Glutamatergic neuron (in vitro differentiated cells): ENCODE results near the gene GJD4. TPM values are rescaled to one million over a fixed set of nuclear protein-coding genes. Genes with fewer than 3 reads are reported as not detected.

Experiments
- DNase-seq: peaks from one replicate; pipeline ENCODE4 v3.0.0; 2022
- H3K27ac Mint-ChIP-seq: one replicate; pipeline ENCODE4 v1.8.0; 2020; ENCODE audit warnings: mild to moderate bottlenecking, mixed read lengths, inconsistent platforms; ENCODE audit not compliant: unreplicated experiment
- H3K27me3 Mint-ChIP-seq: one replicate; pipeline ENCODE4 v1.8.0; 2020; ENCODE audit warnings: mild to moderate bottlenecking, moderate library complexity, mixed read lengths, inconsistent platforms; ENCODE audit not compliant: unreplicated experiment
- H3K36me3 Mint-ChIP-seq: one replicate; pipeline ENCODE4 v1.8.0; 2020; ENCODE audit warnings: mild to moderate bottlenecking, mixed read lengths, inconsistent platforms; ENCODE audit not compliant: unreplicated experiment
- H3K4me1 Mint-ChIP-seq: one replicate; pipeline ENCODE4 v1.8.0; 2020; ENCODE audit warnings: mild to moderate bottlenecking, low read depth, mixed read lengths, inconsistent platforms; ENCODE audit not compliant: unreplicated experiment
- H3K4me3 Mint-ChIP-seq: one replicate; pipeline ENCODE4 v1.8.0; 2020; ENCODE audit warnings: mild to moderate bottlenecking, mixed read lengths, inconsistent platforms; ENCODE audit not compliant: unreplicated experiment
- H3K9me3 Mint-ChIP-seq: one replicate; pipeline ENCODE4 v1.8.0; 2020; ENCODE audit warnings: mild to moderate bottlenecking, moderate library complexity, mixed read lengths, inconsistent platforms; ENCODE audit not compliant: unreplicated experiment
- total RNA-seq: library from RNA; stranded (reverse); fragmentation: NEBNext Ultra II Directional; extraction: Animal tissue kit (Norgen Biotek cat#: 25700); gene quantifications from one replicate; pipeline ENCODE4 v1.2.1, GENCODE V29; 2021; ENCODE audit not compliant: unreplicated experiment
- TF ChIP-seq, protein P1 (sequence below): fragments of 200-600 bp; sonication (generic); IDR thresholded peaks from one replicate; pipeline ENCODE4 v1.5.0; 2021; ENCODE audit not compliant: partially characterized antibody, unreplicated experiment

The GJD4 gene
- total RNA-seq, 1 donor from 2014 or later: not detected

DNA sequence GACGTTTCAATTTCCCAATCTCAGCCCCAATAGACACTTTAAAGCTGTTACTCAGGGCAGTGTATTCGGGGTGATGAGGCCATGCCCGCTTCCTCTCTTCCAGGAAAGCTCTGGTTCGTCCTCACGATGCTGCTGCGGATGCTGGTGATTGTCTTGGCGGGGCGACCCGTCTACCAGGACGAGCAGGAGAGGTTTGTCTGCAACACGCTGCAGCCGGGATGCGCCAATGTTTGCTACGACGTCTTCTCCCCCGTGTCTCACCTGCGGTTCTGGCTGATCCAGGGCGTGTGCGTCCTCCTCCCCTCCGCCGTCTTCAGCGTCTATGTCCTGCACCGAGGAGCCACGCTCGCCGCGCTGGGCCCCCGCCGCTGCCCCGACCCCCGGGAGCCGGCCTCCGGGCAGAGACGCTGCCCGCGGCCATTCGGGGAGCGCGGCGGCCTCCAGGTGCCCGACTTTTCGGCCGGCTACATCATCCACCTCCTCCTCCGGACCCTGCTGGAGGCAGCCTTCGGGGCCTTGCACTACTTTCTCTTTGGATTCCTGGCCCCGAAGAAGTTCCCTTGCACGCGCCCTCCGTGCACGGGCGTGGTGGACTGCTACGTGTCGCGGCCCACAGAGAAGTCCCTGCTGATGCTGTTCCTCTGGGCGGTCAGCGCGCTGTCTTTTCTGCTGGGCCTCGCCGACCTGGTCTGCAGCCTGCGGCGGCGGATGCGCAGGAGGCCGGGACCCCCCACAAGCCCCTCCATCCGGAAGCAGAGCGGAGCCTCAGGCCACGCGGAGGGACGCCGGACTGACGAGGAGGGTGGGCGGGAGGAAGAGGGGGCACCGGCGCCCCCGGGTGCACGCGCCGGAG lies 2.6 kb downstream of the GJD4 start:
- DNase-seq: no peak
- H3K4me3 Mint-ChIP-seq: no peak overlapping the region
- peaks cover 8% of the 10 kb centered on the region for H3K27me3 Mint-ChIP-seq
- no peaks in the 10 kb centered on the region for H3K4me1 Mint-ChIP-seq
- peaks cover 10% of the 10 kb centered on the region for H3K36me3 Mint-ChIP-seq
- H3K9me3 Mint-ChIP-seq: peaks cover 13% of the 10 kb centered on the region
- no peak overlapping the region for H3K27ac Mint-ChIP-seq
- TF ChIP-seq, protein P1, sequence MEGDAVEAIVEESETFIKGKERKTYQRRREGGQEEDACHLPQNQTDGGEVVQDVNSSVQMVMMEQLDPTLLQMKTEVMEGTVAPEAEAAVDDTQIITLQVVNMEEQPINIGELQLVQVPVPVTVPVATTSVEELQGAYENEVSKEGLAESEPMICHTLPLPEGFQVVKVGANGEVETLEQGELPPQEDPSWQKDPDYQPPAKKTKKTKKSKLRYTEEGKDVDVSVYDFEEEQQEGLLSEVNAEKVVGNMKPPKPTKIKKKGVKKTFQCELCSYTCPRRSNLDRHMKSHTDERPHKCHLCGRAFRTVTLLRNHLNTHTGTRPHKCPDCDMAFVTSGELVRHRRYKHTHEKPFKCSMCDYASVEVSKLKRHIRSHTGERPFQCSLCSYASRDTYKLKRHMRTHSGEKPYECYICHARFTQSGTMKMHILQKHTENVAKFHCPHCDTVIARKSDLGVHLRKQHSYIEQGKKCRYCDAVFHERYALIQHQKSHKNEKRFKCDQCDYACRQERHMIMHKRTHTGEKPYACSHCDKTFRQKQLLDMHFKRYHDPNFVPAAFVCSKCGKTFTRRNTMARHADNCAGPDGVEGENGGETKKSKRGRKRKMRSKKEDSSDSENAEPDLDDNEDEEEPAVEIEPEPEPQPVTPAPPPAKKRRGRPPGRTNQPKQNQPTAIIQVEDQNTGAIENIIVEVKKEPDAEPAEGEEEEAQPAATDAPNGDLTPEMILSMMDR: no peak

DNA sequence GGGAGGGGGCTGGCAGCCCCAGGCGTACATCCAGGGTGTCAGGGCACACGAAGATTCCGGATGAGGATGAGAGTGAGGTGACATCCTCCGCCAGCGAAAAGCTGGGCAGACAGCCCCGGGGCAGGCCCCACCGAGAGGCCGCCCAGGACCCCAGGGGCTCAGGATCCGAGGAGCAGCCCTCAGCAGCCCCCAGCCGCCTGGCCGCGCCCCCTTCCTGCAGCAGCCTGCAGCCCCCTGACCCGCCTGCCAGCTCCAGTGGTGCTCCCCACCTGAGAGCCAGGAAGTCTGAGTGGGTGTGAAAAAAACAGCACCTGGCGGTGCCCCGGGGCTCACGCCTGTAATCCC lies 3.2 kb downstream of the GJD4 start:
- TF ChIP-seq, protein P1: no peak
- Mint-ChIP-seq H3K27me3 (peaks cover 8% of the 10 kb centered on the region), H3K27ac (no peak overlapping the region), H3K4me3 (no peak overlapping the region), H3K36me3 (peaks cover 10% of the 10 kb centered on the region), H3K4me1 (no peaks in the 10 kb centered on the region), H3K9me3 (peaks cover 10% of the 10 kb centered on the region)
- no peak for DNase-seq

DNA sequence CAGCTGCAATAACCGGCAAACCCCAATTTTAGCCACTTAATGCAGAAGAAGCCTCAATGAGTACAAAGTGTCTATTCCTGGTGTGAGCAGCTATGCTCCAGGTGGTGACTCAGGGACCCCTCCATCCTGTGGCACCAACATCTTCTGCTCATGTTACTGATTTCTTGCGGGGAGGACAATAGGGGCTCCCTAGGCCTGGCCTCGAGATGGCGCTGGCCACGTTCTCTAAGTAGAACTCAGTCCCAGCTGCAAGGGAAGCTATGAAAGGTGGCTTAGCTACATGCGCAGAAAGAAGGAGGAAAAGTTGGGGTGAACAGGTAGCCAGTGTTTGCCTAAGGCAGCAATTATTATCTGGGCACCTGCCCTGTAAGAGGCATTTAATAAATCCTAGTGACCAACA lies 6.6 kb downstream of the GJD4 start:
- H3K36me3 Mint-ChIP-seq: peaks cover 10% of the 10 kb centered on the region
- H3K4me1 Mint-ChIP-seq: no peaks in the 10 kb centered on the region
- H3K27me3 Mint-ChIP-seq: peaks cover 12% of the 10 kb centered on the region
- TF ChIP-seq, protein P1: no peak
- no peak overlapping the region for H3K4me3 Mint-ChIP-seq
- DNase-seq: no peak
- peaks cover 10% of the 10 kb centered on the region for H3K9me3 Mint-ChIP-seq
- no peak overlapping the region for H3K27ac Mint-ChIP-seq

DNA sequence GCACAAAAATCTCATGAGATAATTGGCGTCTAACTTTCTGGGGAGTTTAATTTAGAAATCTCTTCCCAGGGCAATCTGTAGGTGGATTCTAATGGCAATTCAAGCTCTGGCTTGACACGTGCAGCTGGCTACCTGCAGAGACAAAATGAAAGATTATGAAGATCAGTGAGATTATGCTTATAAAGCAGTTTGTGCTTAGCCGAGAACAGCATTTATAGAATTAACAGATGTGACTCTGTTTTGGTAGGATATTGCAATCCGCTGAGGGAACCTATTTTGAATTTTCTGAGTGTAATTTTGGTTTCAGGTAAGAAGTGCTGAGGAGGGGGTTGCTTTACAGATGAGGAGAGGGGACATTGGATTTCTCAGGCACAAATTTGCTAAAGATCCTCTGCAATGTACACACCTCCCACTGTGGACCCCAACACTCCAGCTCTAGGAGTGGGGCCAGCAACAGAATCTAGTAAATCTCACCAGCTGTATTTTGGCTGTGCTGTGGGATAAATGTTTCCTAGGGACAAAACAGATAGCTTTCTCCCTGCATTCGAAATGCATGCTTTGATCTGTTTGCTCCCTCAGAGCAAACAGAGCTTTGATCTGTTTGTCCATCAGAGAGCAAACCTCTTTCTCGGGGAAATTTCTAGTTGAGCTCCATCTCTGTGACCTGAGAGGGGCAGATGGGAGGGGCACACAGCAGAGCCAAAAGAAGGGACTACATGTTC lies 7.4 kb downstream of the GJD4 start:
- peaks cover 10% of the 10 kb centered on the region for H3K36me3 Mint-ChIP-seq
- TF ChIP-seq, protein P1: no peak
- H3K27ac Mint-ChIP-seq: no peak overlapping the region
- DNase-seq: no peak
- no peaks in the 10 kb centered on the region for H3K4me1 Mint-ChIP-seq
- peaks cover 8% of the 10 kb centered on the region for H3K27me3 Mint-ChIP-seq
- H3K4me3 Mint-ChIP-seq: no peak overlapping the region
- H3K9me3 Mint-ChIP-seq: peaks cover 7% of the 10 kb centered on the region

DNA sequence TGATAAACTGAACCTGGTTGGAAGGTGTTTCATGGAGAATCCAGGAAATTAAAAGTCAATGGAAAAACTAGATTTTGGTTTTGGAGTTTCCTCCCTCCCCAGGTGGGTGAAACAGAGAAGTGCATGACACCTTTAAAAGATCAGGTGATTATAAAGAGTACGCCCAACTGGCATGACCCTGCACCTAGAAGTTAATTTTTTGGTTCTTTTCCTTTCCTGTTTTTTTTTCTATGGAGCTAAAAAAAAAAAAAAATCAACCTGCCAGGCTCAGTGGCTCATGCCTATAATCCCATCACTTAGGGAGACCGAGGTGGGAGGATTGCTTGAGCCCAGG lies 7.9 kb downstream of the GJD4 start:
- peaks cover 10% of the 10 kb centered on the region for H3K36me3 Mint-ChIP-seq
- TF ChIP-seq, protein P1: no peak
- H3K9me3 Mint-ChIP-seq: peaks cover 7% of the 10 kb centered on the region
- peaks cover 8% of the 10 kb centered on the region for H3K27me3 Mint-ChIP-seq
- no peak overlapping the region for H3K27ac Mint-ChIP-seq
- H3K4me3 Mint-ChIP-seq: no peak overlapping the region
- DNase-seq: no peak
- no peaks in the 10 kb centered on the region for H3K4me1 Mint-ChIP-seq
